HL-60/S4 (cell line): ENCODE measurements around the gene NUP93.
"Not testable (repeated sequence)": the region's sequence is repeated elsewhere in the genome, so short reads cannot be mapped to it uniquely, and the experiment has no call there.

Experiments used
- in situ Hi-C: fragments of 300-500 bp; cut with MboI; formaldehyde crosslinking; loops from 2 replicates; pipeline ENCODE4 v1.14.3; 2022; ENCODE audit warnings: low sequenced_read_pairs

The NUP93 gene

GRCh38 chr16:56884929-56885328 is 155.0 kb downstream of the NUP93 start:
- in situ Hi-C loops: not testable (repeated sequence)

- in situ Hi-C loops: no loop called here
Observed at GRCh38 chr16:56885446-56886162, 155.7 kb downstream of the NUP93 start.

GRCh38 chr16:56886296-56886695 is 156.4 kb downstream of the NUP93 start:
- in situ Hi-C loops: no loop called here

GRCh38 chr16:56886826-56887225 is 156.9 kb downstream of the NUP93 start:
- in situ Hi-C loops: no loop called here

- in situ Hi-C loops: no loop called here
Observed at GRCh38 chr16:56888806-56889205, 158.9 kb downstream of the NUP93 start.

- in situ Hi-C loops: no loop called here
Observed at GRCh38 chr16:56889206-56889605, 159.3 kb downstream of the NUP93 start.

GRCh38 chr16:56891685-56892084 is 161.8 kb downstream of the NUP93 start:
- in situ Hi-C loops: no loop called here

- in situ Hi-C loops: no loop called here
Observed at GRCh38 chr16:56892705-56893104, 162.8 kb downstream of the NUP93 start.

GRCh38 chr16:56894331-56894917 is 164.5 kb downstream of the NUP93 start:
- in situ Hi-C loops: no loop called here

- in situ Hi-C loops: no loop called here
Observed at GRCh38 chr16:56895813-56896212, 165.9 kb downstream of the NUP93 start.

GRCh38 chr16:56896244-56896643 is 166.3 kb downstream of the NUP93 start:
- in situ Hi-C loops: no loop called here

- in situ Hi-C loops: no loop called here
Observed at GRCh38 chr16:56897026-56897799, 167.3 kb downstream of the NUP93 start.

GRCh38 chr16:56898847-56899246 is 168.9 kb downstream of the NUP93 start:
- in situ Hi-C loops: no loop called here
